A549 (cell line): Measurements from ENCODE around the gene LGR5. TPM values are rescaled to one million over a fixed set of nuclear protein-coding genes. Genes with fewer than 3 reads are reported as not detected.

Experiments used
- ATAC-seq, 2 experiments: fragments of 200-7000 bp in 1 of 2; fragments of >200 bp in 1 of 2; cut with Nextera tagmentation in 1 of 2; cut with Tn5 transposase in 1 of 2; 3 replicates each; pipeline versions ENCODE4 v1.8.0 to v1.9.1; 2018 to 2020; ENCODE audit warnings: mild to moderate bottlenecking in 1 of 2, moderate library complexity in 1 of 2
- CTCF ChIA-PET: fragments of 300-600 bp; sonication (Branson Sonifier 250); formaldehyde crosslinking; extraction: SDS; loops from one replicate; lab custom pipeline; 2021; ENCODE audit warnings: antibody characterized with exemption, inconsistent platforms; lab: Yijun Ruan, JAX
- POLR2A ChIA-PET: fragments of 350-600 bp; formaldehyde crosslinking; extraction: SDS; loops from one replicate; lab custom pipeline; 2021; ENCODE audit warnings: antibody characterized with exemption, inconsistent platforms; lab: Yijun Ruan, JAX
- DNase-seq, 2 experiments: peaks; one replicate each; pipeline versions ENCODE4 v3.0.0 to v3.0.0-alpha.2; 2011 to 2016; ENCODE audit warnings: low read depth in 1 of 2, low spot score in 1 of 2
- FAIRE-seq: peaks from 2 replicates; lab custom pipeline; 2011; peaks lifted over from hg19 to GRCh38; lab: Jason Lieb, UNC
- H3K27ac ChIP-seq, 2 experiments: fragments of >200 bp; sonication (Bioruptor Twin); formaldehyde crosslinking; 3 replicates each; pipeline ENCODE4 v1.5.1; 2016 to 2017
- H3K4me1 ChIP-seq: fragments of >200 bp; sonication (Bioruptor Twin); formaldehyde crosslinking; 3 replicates; pipeline ENCODE4 v1.6.1; 2016
- H3K4me2 ChIP-seq: fragments of >200 bp; sonication (Bioruptor Twin); formaldehyde crosslinking; 3 replicates; pipeline ENCODE4 v1.6.1; 2016
- H3K4me3 ChIP-seq: fragments of >200 bp; sonication (Bioruptor Twin); formaldehyde crosslinking; 3 replicates; pipeline ENCODE4 v1.5.1; 2016
- H3K9me3 ChIP-seq: fragments of >200 bp; sonication (Bioruptor Twin); formaldehyde crosslinking; 3 replicates; pipeline ENCODE4 v1.6.1; 2016
- BHLHE40 ChIP-seq: IDR thresholded peaks from 2 replicates; pipeline ENCODE4 v1.6.1; 2012; ENCODE audit warnings: low read depth, low read length, inconsistent platforms
- CEBPB ChIP-seq, 2 experiments: fragments of >200 bp in 1 of 2; sonication (Bioruptor Twin) in 1 of 2; formaldehyde crosslinking in 1 of 2; IDR thresholded peaks; 2 replicates each; pipeline ENCODE4 v1.6.1; 2012 to 2016
- GATA3 ChIP-seq: IDR thresholded peaks from 2 replicates; pipeline ENCODE4 v1.6.1; 2012; ENCODE audit warnings: borderline replicate concordance
- HEYL ChIP-seq: fragments of 250-450 bp; sonication (Bioruptor Pico); IDR thresholded peaks from 2 replicates; pipeline ENCODE4 v1.8.0; 2021; ENCODE audit warnings: mild to moderate bottlenecking, moderate library complexity
- HOXA7 ChIP-seq: fragments of 250-450 bp; sonication (Bioruptor Pico); IDR thresholded peaks from 2 replicates; pipeline ENCODE4 v1.5.0; 2020; ENCODE audit warnings: mild to moderate bottlenecking, moderate library complexity
- HOXB13 ChIP-seq: fragments of 250-450 bp; sonication (Bioruptor Pico); IDR thresholded peaks from 2 replicates; pipeline ENCODE4 v1.5.0; 2020; ENCODE audit warnings: low read depth, mild to moderate bottlenecking, moderate library complexity
- JUN ChIP-seq, 2 experiments: fragments of >200 bp; sonication (Bioruptor Twin); formaldehyde crosslinking; IDR thresholded peaks; 2 replicates in 1 of 2; 3 replicates in 1 of 2; pipeline ENCODE4 v1.6.1; 2016 to 2017
- MYC ChIP-seq: IDR thresholded peaks from 2 replicates; pipeline ENCODE4 v1.6.1; 2012; ENCODE audit warnings: mild to moderate bottlenecking, inconsistent platforms, low read length, improper control_type of control experiment, borderline replicate concordance
- POLR2A ChIP-seq: IDR thresholded peaks from 2 replicates; pipeline ENCODE4 v1.6.1; 2012; ENCODE audit warnings: mild to moderate bottlenecking, low read length
- POLR2AphosphoS2 ChIP-seq: conservative IDR thresholded peaks from 2 replicates; pipeline ENCODE4 v1.6.1; 2012; ENCODE audit warnings: low read length, improper control_type of control experiment, inconsistent platforms
- RCOR1 ChIP-seq: fragments of 150-350 bp; IDR thresholded peaks from 2 replicates; pipeline ENCODE4 v1.6.1; 2014; ENCODE audit warnings: antibody characterized with exemption, low read length, low read depth
- RNF2 ChIP-seq: fragments of 200-600 bp; sonication (generic); IDR thresholded peaks from 2 replicates; pipeline ENCODE4 v1.6.1; 2016; ENCODE audit warnings: low read depth, mild to moderate bottlenecking, antibody characterized with exemption, moderate library complexity, borderline replicate concordance
- TP53 ChIP-seq: fragments of 250-450 bp; sonication (Bioruptor Pico); IDR thresholded peaks from 2 replicates; pipeline ENCODE4 v1.5.0; 2021; ENCODE audit warnings: mild to moderate bottlenecking, moderate library complexity
- ZC3H11A ChIP-seq: fragments of 450-650 bp; IDR thresholded peaks from 2 replicates; pipeline ENCODE4 v1.6.1; 2014; ENCODE audit warnings: antibody characterized with exemption, mild to moderate bottlenecking
- ZFP36 ChIP-seq: fragments of 450-650 bp; IDR thresholded peaks from 2 replicates; pipeline ENCODE4 v1.6.1; 2014; ENCODE audit warnings: borderline replicate concordance; ENCODE audit not compliant: partially characterized antibody
- WGBS: methylation state at CpG from one replicate; pipeline ENCODE4 v1.1.6; 2017; ENCODE audit errors: missing lambda C conversion rate; 5-methylcytosine and 5-hydroxymethylcytosine counted together
- polyA plus RNA-seq, 4 experiments: library from polyadenylated mRNA; depleted of rRNA in 3 of 4; stranded (reverse); fragments of >200 nt; fragmentation: RNase III in 1 of 4; extraction: RNeasy Plus Mini Kit Qiagen cat#74134 plus additional on column Dnase treatment in 1 of 4; gene quantifications; 2 replicates in 3 of 4; 3 replicates in 1 of 4; pipeline ENCODE4 v1.2.3, GENCODE V29; 2011 to 2017
- TF ChIP-seq, protein P1 (sequence below): fragments of >200 bp; sonication (Bioruptor Twin); formaldehyde crosslinking; IDR thresholded peaks from 3 replicates; pipeline ENCODE4 v1.6.1; 2016
- TF ChIP-seq, protein P2 (sequence below): fragments of 150-350 bp; IDR thresholded peaks from 2 replicates; pipeline ENCODE4 v1.6.1; 2014; ENCODE audit warnings: low read depth, mild to moderate bottlenecking, low read length
- TF ChIP-seq, protein P3 (sequence below): fragments of 200-600 bp; sonication (generic); IDR thresholded peaks from 2 replicates; pipeline ENCODE4 v1.6.1; 2016; ENCODE audit warnings: antibody characterized with exemption, mild to moderate bottlenecking, moderate library complexity
- TF ChIP-seq, protein P4 (sequence below): fragments of >200 bp; sonication (Bioruptor Twin); formaldehyde crosslinking; IDR thresholded peaks from 3 replicates; pipeline ENCODE4 v1.5.1; 2016
- TF ChIP-seq, protein P5 (sequence below): IDR thresholded peaks from 2 replicates; pipeline ENCODE4 v1.6.1; 2012

The LGR5 gene
- polyA plus RNA-seq, 2 of the 4 experiments (the other 2 are of a cell fraction) = not detected

DNA sequence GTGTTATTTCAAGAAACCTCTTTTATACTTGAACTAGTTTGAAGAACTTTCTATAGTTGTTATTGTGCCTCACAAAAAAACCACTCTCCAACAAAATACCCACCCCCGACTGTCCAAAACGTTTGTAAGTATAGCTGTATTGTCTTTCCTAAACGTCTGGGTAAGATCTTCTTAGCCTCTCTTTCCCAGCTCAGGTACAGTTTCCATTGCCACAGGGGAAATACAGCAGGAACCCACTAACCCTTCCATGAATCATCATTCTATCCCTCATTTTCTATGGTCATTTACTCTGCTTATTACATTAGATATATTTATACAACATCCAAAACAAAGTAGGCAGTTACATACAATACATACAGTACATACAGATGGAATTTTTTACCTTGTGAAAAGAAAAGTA is 153.2 kb downstream of the LGR5 start:
- Histone ChIP-seq H3K27ac (no peak overlapping the region), H3K4me1 (no peaks in the 10 kb centered on the region), H3K4me3 (no peak overlapping the region), H3K9me3 (no peaks in the 10 kb centered on the region), H3K4me2 (no peak overlapping the region)
- 30% methylated on average over 3 of the region's 3 CpGs for WGBS
- TF ChIP-seq TP53 = no peak
- TF ChIP-seq BHLHE40 = no peak
- no peak for TF ChIP-seq HOXA7 (CRISPR knock-in tag)
- TF ChIP-seq, protein P1, sequence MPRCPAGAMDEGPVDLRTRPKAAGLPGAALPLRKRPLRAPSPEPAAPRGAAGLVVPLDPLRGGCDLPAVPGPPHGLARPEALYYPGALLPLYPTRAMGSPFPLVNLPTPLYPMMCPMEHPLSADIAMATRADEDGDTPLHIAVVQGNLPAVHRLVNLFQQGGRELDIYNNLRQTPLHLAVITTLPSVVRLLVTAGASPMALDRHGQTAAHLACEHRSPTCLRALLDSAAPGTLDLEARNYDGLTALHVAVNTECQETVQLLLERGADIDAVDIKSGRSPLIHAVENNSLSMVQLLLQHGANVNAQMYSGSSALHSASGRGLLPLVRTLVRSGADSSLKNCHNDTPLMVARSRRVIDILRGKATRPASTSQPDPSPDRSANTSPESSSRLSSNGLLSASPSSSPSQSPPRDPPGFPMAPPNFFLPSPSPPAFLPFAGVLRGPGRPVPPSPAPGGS = no peak
- no peak for TF ChIP-seq ZFP36
- no peak for TF ChIP-seq JUN (IDR thresholded peaks at IDR 0.05)
- DNase-seq (no peak), FAIRE-seq (no peak), ATAC-seq (no peak)
- POLR2A ChIA-PET = no interaction called here
- CTCF ChIA-PET = interaction anchor here (0.5 to 1.3 kb wide), 2 partner anchors 47 to 935 kb away, joined by 3 to 5 read pairs; no protein-coding TSS in a partner anchor

DNA sequence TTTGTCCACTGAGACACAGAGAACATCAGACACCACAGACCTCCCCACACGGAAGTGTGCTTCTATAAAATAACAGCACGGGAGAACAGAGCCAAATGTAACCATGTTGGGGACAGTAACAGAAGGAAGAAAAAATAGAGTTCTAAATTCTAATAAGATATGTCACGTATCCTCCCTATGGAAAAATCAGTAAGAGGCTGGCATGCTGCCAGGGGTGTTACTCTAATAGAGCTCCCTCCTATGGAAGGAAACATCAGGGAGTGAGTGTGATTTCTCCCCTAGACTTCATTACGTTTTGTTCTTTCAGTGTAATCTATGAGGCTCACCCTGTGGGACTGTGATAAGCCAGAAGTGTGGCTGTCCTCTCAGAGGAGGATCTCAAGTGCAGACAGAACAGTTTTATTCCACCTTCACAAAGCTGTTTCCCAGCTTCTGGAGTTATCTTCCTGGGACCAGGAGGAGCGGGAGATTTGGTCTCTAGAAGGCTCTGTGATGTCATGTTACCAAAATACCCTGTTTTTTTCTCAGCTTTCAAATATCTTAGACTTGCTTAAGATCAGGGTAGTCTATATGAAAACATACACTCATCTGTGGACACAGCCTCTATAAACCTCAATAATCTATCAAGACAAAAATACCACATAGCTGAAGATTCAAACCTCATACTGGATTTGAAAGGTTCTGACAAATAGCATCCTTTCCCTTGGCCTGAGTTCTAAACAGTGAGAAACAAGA is 154.8 kb downstream of the LGR5 start:
- TF ChIP-seq, protein P2, sequence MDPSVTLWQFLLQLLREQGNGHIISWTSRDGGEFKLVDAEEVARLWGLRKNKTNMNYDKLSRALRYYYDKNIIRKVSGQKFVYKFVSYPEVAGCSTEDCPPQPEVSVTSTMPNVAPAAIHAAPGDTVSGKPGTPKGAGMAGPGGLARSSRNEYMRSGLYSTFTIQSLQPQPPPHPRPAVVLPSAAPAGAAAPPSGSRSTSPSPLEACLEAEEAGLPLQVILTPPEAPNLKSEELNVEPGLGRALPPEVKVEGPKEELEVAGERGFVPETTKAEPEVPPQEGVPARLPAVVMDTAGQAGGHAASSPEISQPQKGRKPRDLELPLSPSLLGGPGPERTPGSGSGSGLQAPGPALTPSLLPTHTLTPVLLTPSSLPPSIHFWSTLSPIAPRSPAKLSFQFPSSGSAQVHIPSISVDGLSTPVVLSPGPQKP = no peak
- TF ChIP-seq TP53 = no peak
- TF ChIP-seq HOXB13 (CRISPR knock-in tag) = no peak
- TF ChIP-seq ZC3H11A = no peak
- no peak for TF ChIP-seq GATA3
- TF ChIP-seq POLR2AphosphoS2 = no peak
- TF ChIP-seq, protein P3, sequence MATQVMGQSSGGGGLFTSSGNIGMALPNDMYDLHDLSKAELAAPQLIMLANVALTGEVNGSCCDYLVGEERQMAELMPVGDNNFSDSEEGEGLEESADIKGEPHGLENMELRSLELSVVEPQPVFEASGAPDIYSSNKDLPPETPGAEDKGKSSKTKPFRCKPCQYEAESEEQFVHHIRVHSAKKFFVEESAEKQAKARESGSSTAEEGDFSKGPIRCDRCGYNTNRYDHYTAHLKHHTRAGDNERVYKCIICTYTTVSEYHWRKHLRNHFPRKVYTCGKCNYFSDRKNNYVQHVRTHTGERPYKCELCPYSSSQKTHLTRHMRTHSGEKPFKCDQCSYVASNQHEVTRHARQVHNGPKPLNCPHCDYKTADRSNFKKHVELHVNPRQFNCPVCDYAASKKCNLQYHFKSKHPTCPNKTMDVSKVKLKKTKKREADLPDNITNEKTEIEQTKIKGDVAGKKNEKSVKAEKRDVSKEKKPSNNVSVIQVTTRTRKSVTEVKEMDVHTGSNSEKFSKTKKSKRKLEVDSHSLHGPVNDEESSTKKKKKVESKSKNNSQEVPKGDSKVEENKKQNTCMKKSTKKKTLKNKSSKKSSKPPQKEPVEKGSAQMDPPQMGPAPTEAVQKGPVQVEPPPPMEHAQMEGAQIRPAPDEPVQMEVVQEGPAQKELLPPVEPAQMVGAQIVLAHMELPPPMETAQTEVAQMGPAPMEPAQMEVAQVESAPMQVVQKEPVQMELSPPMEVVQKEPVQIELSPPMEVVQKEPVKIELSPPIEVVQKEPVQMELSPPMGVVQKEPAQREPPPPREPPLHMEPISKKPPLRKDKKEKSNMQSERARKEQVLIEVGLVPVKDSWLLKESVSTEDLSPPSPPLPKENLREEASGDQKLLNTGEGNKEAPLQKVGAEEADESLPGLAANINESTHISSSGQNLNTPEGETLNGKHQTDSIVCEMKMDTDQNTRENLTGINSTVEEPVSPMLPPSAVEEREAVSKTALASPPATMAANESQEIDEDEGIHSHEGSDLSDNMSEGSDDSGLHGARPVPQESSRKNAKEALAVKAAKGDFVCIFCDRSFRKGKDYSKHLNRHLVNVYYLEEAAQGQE = no peak
- TF ChIP-seq, protein P4, sequence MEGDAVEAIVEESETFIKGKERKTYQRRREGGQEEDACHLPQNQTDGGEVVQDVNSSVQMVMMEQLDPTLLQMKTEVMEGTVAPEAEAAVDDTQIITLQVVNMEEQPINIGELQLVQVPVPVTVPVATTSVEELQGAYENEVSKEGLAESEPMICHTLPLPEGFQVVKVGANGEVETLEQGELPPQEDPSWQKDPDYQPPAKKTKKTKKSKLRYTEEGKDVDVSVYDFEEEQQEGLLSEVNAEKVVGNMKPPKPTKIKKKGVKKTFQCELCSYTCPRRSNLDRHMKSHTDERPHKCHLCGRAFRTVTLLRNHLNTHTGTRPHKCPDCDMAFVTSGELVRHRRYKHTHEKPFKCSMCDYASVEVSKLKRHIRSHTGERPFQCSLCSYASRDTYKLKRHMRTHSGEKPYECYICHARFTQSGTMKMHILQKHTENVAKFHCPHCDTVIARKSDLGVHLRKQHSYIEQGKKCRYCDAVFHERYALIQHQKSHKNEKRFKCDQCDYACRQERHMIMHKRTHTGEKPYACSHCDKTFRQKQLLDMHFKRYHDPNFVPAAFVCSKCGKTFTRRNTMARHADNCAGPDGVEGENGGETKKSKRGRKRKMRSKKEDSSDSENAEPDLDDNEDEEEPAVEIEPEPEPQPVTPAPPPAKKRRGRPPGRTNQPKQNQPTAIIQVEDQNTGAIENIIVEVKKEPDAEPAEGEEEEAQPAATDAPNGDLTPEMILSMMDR = no peak
- TF ChIP-seq HEYL (CRISPR knock-in tag) = no peak
- no peak for TF ChIP-seq MYC
- TF ChIP-seq, protein P1 = no peak
- TF ChIP-seq, protein P5, sequence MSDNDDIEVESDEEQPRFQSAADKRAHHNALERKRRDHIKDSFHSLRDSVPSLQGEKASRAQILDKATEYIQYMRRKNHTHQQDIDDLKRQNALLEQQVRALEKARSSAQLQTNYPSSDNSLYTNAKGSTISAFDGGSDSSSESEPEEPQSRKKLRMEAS = no peak
- TF ChIP-seq CEBPB (IDR thresholded peaks at IDR 0.05) = no peak
- no peak for TF ChIP-seq RNF2
- no peak for TF ChIP-seq POLR2A
- TF ChIP-seq JUN (IDR thresholded peaks at IDR 0.05) = no peak
- TF ChIP-seq RCOR1 = no peak
- ChIA-PET CTCF (interaction anchor here (0.8 to 2.4 kb wide), 7 partner anchors 11 to 49 kb away, joined by 3 to 7 read pairs (median 3); no protein-coding TSS in a partner anchor), POLR2A (no interaction called here)
- Histone ChIP-seq H3K4me1 (no peaks in the 10 kb centered on the region), H3K27ac (peak overlapping the region; percentile 48 to 57; a peak in 3 of 6 replicates), H3K9me3 (no peaks in the 10 kb centered on the region), H3K4me3 (peak overlapping the region; percentile 43), H3K4me2 (peak overlapping the region; percentile 80)
- ATAC-seq (peak; percentile 72 to 85; a peak in 5 of 6 replicates), DNase-seq (peak; percentile 6 to 60), FAIRE-seq (no peak)
- WGBS = 19% methylated on average over 5 of the region's 5 CpGs
